ENCODE results near the gene ITPA. TPM values are rescaled to one million over a fixed set of nuclear protein-coding genes. Genes with fewer than 3 reads are reported as not detected.

Gene ITPA
- total RNA-seq, 1 donor from 2014 or later, result 58.4 TPM

DNA sequence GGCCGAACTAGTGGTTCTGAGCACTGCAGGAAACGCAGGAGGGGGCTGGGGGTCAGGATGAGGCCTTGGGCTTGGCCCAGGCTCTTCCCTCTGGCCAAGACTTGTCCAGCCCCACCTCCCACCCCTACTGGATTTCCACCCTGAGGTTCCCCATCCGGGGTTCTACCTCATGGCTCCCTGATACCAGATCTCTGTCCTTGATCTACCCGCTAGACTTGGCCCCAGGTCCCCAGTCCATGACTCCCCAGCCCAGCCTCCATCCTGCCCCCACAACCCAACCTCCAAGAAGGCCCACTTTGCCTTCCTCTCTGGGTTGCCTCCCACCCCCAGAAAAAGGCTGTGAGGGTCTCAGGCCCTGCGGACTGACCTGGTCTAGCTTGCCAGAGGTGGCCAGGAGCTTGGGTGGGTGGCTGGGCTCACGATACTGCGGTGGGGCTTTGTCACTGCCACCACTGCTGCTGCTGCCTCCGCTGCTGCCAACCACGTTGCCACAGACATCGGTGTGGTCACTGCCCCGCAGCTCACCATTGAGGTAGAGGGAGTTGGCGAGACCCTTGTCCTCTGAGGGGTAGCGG, 42.9 kb upstream of the ITPA start:
- TF ChIP-seq, protein P1, sequence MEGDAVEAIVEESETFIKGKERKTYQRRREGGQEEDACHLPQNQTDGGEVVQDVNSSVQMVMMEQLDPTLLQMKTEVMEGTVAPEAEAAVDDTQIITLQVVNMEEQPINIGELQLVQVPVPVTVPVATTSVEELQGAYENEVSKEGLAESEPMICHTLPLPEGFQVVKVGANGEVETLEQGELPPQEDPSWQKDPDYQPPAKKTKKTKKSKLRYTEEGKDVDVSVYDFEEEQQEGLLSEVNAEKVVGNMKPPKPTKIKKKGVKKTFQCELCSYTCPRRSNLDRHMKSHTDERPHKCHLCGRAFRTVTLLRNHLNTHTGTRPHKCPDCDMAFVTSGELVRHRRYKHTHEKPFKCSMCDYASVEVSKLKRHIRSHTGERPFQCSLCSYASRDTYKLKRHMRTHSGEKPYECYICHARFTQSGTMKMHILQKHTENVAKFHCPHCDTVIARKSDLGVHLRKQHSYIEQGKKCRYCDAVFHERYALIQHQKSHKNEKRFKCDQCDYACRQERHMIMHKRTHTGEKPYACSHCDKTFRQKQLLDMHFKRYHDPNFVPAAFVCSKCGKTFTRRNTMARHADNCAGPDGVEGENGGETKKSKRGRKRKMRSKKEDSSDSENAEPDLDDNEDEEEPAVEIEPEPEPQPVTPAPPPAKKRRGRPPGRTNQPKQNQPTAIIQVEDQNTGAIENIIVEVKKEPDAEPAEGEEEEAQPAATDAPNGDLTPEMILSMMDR (IDR thresholded peaks at IDR 0.05), result no peak
- peaks cover 2% of the 10 kb centered on the region for H3K4me1 Mint-ChIP-seq (ENCODE audit: unreplicated experiment)
- H3K27me3 Mint-ChIP-seq (ENCODE audit: unreplicated experiment), result no peaks in the 10 kb centered on the region

DNA sequence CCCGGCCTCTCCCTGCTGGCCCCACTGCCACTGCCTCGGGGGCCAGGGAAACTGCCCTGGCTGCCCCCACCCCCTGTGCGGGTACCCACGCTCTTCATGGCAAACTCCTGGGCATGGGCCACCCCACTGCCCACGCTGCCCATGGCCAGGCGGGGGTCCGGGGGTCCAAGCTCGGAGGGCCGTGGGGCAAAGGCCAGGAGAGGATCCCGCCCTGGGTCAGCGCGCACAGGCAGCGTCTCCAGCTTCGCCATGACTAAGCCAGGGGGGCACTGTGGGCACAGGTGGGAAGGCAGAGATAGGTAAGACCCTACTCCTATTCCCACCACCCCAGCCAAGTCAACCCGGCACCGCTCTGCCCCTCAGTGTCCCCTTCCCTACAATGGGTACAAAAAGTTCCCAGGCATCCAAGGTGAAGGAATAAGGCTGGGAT, 42.4 kb upstream of the ITPA start:
- peaks cover 2% of the 10 kb centered on the region for H3K4me1 Mint-ChIP-seq (ENCODE audit: unreplicated experiment)
- peaks cover 3% of the 10 kb centered on the region for H3K36me3 Mint-ChIP-seq (ENCODE audit: unreplicated experiment)
- H3K4me3 Mint-ChIP-seq (ENCODE audit: unreplicated experiment), result no peak overlapping the region
- TF ChIP-seq, protein P1 (IDR thresholded peaks at IDR 0.05), result no peak
- H3K27me3 Mint-ChIP-seq (ENCODE audit: unreplicated experiment), result peaks cover under 1% of the 10 kb centered on the region
- no peaks in the 10 kb centered on the region for H3K9me3 Mint-ChIP-seq (ENCODE audit: unreplicated experiment)
- DNase-seq (ENCODE audit: extremely low spot score, unreplicated experiment), result no peak
- H3K27ac Mint-ChIP-seq (ENCODE audit: unreplicated experiment), result no peak overlapping the region

More for the DNA sequence above, 42.9 kb upstream of the ITPA start:
- H3K4me3 Mint-ChIP-seq (ENCODE audit: unreplicated experiment), result no peak overlapping the region
- no peak overlapping the region for H3K27ac Mint-ChIP-seq (ENCODE audit: unreplicated experiment)
- peaks cover 3% of the 10 kb centered on the region for H3K36me3 Mint-ChIP-seq (ENCODE audit: unreplicated experiment)
- H3K9me3 Mint-ChIP-seq (ENCODE audit: unreplicated experiment), result no peaks in the 10 kb centered on the region
- no peak for DNase-seq (ENCODE audit: extremely low spot score, unreplicated experiment)

DNA sequence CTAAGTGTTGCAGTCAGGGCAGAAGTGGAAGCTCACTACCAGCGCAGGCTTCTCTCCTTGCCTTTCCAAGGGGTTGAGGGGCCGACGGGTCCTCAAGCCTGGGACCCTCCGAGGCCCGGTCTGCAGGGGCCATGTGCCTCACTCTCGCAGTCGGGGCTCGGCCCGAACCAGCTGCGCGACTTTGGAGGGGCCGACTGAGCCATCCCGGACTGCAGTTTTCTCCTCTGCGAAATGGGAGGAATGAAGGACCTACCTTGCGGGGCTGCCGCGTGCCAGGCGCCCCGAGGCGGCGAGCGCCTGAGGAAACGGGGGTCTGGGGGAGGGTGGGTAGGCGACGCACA, 41.6 kb upstream of the ITPA start:
- H3K4me3 Mint-ChIP-seq (ENCODE audit: unreplicated experiment), result no peak overlapping the region
- peaks cover 7% of the 10 kb centered on the region for H3K4me1 Mint-ChIP-seq (ENCODE audit: unreplicated experiment)
- peaks cover 4% of the 10 kb centered on the region for H3K27me3 Mint-ChIP-seq (ENCODE audit: unreplicated experiment)
- no peak for DNase-seq (ENCODE audit: extremely low spot score, unreplicated experiment)
- H3K36me3 Mint-ChIP-seq (ENCODE audit: unreplicated experiment), result peaks cover 3% of the 10 kb centered on the region
- no peak overlapping the region for H3K27ac Mint-ChIP-seq (ENCODE audit: unreplicated experiment)
- TF ChIP-seq, protein P1 (IDR thresholded peaks at IDR 0.05), result no peak
- no peaks in the 10 kb centered on the region for H3K9me3 Mint-ChIP-seq (ENCODE audit: unreplicated experiment)

DNA sequence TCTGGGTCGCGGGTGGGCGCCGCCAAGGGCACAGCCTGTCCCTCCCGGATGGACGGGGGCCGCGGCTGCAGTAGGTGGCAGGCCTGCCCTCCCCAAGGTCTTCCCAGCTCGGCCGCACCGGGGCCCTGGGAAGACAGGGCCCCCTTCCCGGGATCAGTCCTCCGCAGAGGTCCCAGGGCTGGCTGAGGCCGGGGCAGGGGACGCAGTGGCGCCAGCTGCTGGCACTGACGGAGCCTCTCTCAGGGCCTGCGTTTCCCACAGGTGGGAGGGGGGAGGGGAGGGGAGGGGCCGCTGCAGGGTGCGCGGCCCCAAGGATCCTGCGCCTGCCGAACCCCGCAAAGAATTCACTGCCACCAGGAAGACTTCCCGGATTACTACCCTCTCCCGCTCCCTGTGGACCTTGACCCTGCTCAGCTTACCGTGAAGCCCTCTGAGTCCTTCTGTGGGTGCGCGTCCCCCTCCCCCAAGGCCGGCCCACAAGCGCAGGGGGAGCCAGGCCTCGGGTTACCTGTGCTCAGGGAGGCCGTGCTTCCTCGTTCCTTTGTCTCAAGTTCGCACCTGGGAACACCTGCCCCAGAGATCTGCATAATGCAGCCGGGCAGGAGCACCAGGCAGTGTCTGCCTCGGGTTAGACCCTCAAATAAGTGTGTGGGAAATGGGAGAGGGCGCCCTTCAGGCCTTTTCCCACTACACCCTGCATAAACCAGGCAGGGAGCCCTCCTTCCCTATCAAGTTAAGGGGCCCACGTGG, 41.0 kb upstream of the ITPA start:
- no peak overlapping the region for H3K27ac Mint-ChIP-seq (ENCODE audit: unreplicated experiment)
- H3K4me1 Mint-ChIP-seq (ENCODE audit: unreplicated experiment), result peaks cover 8% of the 10 kb centered on the region
- no peaks in the 10 kb centered on the region for H3K9me3 Mint-ChIP-seq (ENCODE audit: unreplicated experiment)
- peaks cover 4% of the 10 kb centered on the region for H3K27me3 Mint-ChIP-seq (ENCODE audit: unreplicated experiment)
- H3K4me3 Mint-ChIP-seq (ENCODE audit: unreplicated experiment), result no peak overlapping the region
- peaks cover 3% of the 10 kb centered on the region for H3K36me3 Mint-ChIP-seq (ENCODE audit: unreplicated experiment)
- TF ChIP-seq, protein P1 (IDR thresholded peaks at IDR 0.05), result no peak
- no peak for DNase-seq (ENCODE audit: extremely low spot score, unreplicated experiment)

DNA sequence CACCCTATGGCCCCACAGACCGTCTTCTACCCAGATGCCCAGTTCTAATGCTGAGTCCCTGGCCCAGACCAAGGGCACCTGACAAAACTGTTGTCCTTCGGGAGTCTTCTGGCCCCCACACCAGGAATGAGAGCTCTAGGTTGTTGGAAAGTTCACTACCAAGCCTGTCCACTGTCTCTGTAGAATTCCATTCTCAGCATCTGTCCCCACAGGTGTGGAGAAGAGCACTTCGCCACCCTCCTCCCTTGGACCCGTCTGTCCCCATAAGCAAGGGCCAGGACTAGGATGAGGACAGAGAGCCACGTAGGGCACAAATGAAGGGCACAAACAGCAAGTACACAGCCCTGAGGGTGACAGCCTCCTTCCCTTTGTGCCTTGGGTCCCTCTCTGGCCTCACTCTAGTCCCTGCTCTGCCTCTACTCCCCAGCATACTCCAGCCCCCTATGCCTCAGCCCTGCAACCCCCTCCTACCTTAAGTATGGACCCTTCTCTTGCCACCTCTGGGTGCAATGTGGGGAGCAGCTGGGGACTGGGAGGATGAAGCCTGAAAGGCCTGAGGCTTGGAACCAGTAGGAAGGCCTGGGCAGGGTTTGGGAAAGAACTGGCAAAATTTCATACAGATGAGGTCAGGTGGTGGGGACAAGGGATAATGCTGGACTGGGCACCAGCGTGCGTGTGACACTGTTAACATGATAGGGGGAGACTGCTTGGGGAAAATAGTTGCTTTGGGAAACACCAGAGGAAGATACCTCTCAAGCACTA, 40.3 kb upstream of the ITPA start:
- H3K36me3 Mint-ChIP-seq (ENCODE audit: unreplicated experiment), result peaks cover 3% of the 10 kb centered on the region
- no peak overlapping the region for H3K4me3 Mint-ChIP-seq (ENCODE audit: unreplicated experiment)
- H3K27ac Mint-ChIP-seq (ENCODE audit: unreplicated experiment), result no peak overlapping the region
- peaks cover 4% of the 10 kb centered on the region for H3K27me3 Mint-ChIP-seq (ENCODE audit: unreplicated experiment)
- H3K4me1 Mint-ChIP-seq (ENCODE audit: unreplicated experiment), result peaks cover 9% of the 10 kb centered on the region
- DNase-seq (ENCODE audit: extremely low spot score, unreplicated experiment), result no peak
- H3K9me3 Mint-ChIP-seq (ENCODE audit: unreplicated experiment), result no peaks in the 10 kb centered on the region
- TF ChIP-seq, protein P1 (IDR thresholded peaks at IDR 0.05), result no peak
